ENCODE measurements around the gene PTCH1. TPM values are rescaled to one million over a fixed set of nuclear protein-coding genes. Genes with fewer than 3 reads are reported as not detected.

Gene PTCH1
- total and polyA plus RNA-seq, 8 donors = 3.9 to 53.3 (median 23.5) TPM

GRCh38 chr9:95446984-95447383, 69.8 kb downstream of the PTCH1 start:
- H3K9me3 ChIP-seq = no peaks in the 10 kb centered on the region
- no peak for DNase-seq
- H3K27me3 ChIP-seq = no peaks in the 10 kb centered on the region
- peak overlapping the region in 2 of 5 donors; percentile 14 to 66 for H3K27ac ChIP-seq
- TF ChIP-seq POLR2AphosphoS5 (IDR thresholded peaks at IDR 0.05) (no peak), EP300 (IDR thresholded peaks at IDR 0.05) (no peak), CTCF (IDR thresholded peaks at IDR 0.05) (no peak), POLR2A (IDR thresholded peaks at IDR 0.05) (no peak)
- 92 to 95% (median 93%) methylated on average over 25 to 26 of the region's 26 CpGs for WGBS, 5 donors
- peaks cover 45 to 81% (median 80%) of the 10 kb centered on the region in 4 donors for H3K36me3 ChIP-seq
- no peak overlapping the region for H3K4me3 ChIP-seq
- H3K4me1 ChIP-seq = peaks cover 0 to 30% (median 1%) of the 10 kb centered on the region in 4 donors
- intact Hi-C loops (cut with DNase I; ENCODE audit: low total_unique reads) = no loop called here

- WGBS, 5 donors = 76 to 84% (median 81%) methylated on average over 5 of the region's 5 CpGs
- peaks cover 0 to 26% (median 1%) of the 10 kb centered on the region in 4 donors for H3K4me1 ChIP-seq
- no peak for DNase-seq
- no peaks in the 10 kb centered on the region for H3K27me3 ChIP-seq
- H3K4me3 ChIP-seq = no peak overlapping the region
- intact Hi-C loops (cut with DNase I; ENCODE audit: low total_unique reads) = no loop called here
- TF ChIP-seq EP300 (IDR thresholded peaks at IDR 0.05) (no peak), POLR2AphosphoS5 (IDR thresholded peaks at IDR 0.05) (no peak)
- H3K27ac ChIP-seq = no peak overlapping the region
- no peaks in the 10 kb centered on the region for H3K9me3 ChIP-seq
- H3K36me3 ChIP-seq = peaks cover 45 to 74% (median 73%) of the 10 kb centered on the region in 4 donors
Observed at GRCh38 chr9:95446259-95446658, 70.5 kb downstream of the PTCH1 start.

GRCh38 chr9:95444160-95444559, 72.6 kb downstream of the PTCH1 start:
- DNase-seq = no peak
- 86 to 91% (median 88%) methylated on average over 14 to 15 of the region's 15 CpGs for WGBS, 5 donors
- no peak for TF ChIP-seq POLR2AphosphoS5 (IDR thresholded peaks at IDR 0.05)
- TF ChIP-seq POLR2A (IDR thresholded peaks at IDR 0.05) = no peak
- TF ChIP-seq EP300 (IDR thresholded peaks at IDR 0.05) = no peak
- no peak for TF ChIP-seq CTCF (IDR thresholded peaks at IDR 0.05)
- H3K4me3 ChIP-seq = no peak overlapping the region
- H3K4me1 ChIP-seq = peaks cover 0 to 13% (median 0%) of the 10 kb centered on the region in 4 donors
- H3K27ac ChIP-seq = no peak overlapping the region
- no peaks in the 10 kb centered on the region for H3K27me3 ChIP-seq
- peaks cover 39 to 53% (median 52%) of the 10 kb centered on the region in 4 donors for H3K36me3 ChIP-seq
- intact Hi-C loops (cut with DNase I; ENCODE audit: low total_unique reads) = no loop called here
- H3K9me3 ChIP-seq = no peaks in the 10 kb centered on the region

- DNase-seq = no peak
- Histone ChIP-seq H3K4me3 (no peak overlapping the region), H3K4me1 (peaks cover 0 to 9% (median 0%) of the 10 kb centered on the region in 4 donors), H3K9me3 (no peaks in the 10 kb centered on the region), H3K36me3 (peaks cover 33 to 44% (median 43%) of the 10 kb centered on the region in 4 donors), H3K27ac (no peak overlapping the region), H3K27me3 (no peaks in the 10 kb centered on the region)
- no peak for TF ChIP-seq POLR2A (IDR thresholded peaks at IDR 0.05)
- TF ChIP-seq EP300 (IDR thresholded peaks at IDR 0.05) = no peak
- no peak for TF ChIP-seq POLR2AphosphoS5 (IDR thresholded peaks at IDR 0.05)
- TF ChIP-seq CTCF (IDR thresholded peaks at IDR 0.05) = no peak
- intact Hi-C loops (cut with DNase I; ENCODE audit: low total_unique reads) = no loop called here
- 63 to 80% (median 74%) methylated on average over 2 of the region's 2 CpGs for WGBS, 5 donors
Observed at GRCh38 chr9:95443301-95443700, 73.5 kb downstream of the PTCH1 start.

GRCh38 chr9:95441081-95441480, 75.7 kb downstream of the PTCH1 start:
- 68 to 83% (median 81%) methylated on average over 9 of the region's 9 CpGs for WGBS, 5 donors
- H3K36me3 ChIP-seq = peaks cover 10 to 22% (median 21%) of the 10 kb centered on the region in 4 donors
- H3K27me3 ChIP-seq = no peaks in the 10 kb centered on the region
- TF ChIP-seq POLR2A (IDR thresholded peaks at IDR 0.05) = no peak
- no peak for TF ChIP-seq EP300 (IDR thresholded peaks at IDR 0.05)
- TF ChIP-seq POLR2AphosphoS5 (IDR thresholded peaks at IDR 0.05) = no peak
- no peak for TF ChIP-seq CTCF (IDR thresholded peaks at IDR 0.05)
- intact Hi-C loops (cut with DNase I; ENCODE audit: low total_unique reads) = no loop called here
- no peak overlapping the region for H3K4me3 ChIP-seq
- H3K4me1 ChIP-seq = no peaks in the 10 kb centered on the region
- H3K9me3 ChIP-seq = no peaks in the 10 kb centered on the region
- H3K27ac ChIP-seq = no peak overlapping the region
- DNase-seq = no peak
